Testis (tissue), 2 donors: ENCODE measurements around the gene KDM2A.

Experiments used
- POLR2A ChIP-seq: fragments of 450-650 bp; IDR thresholded peaks from one replicate; pipeline ENCODE4 v1.6.1; 2017; ENCODE audit warnings: antibody characterized with exemption, mild to moderate bottlenecking, moderate library complexity
- TF ChIP-seq, protein P1 (sequence below), 3 experiments: fragments of 450-650 bp in 2 of 3; fragments of 200-600 bp in 1 of 3; sonication (generic) in 1 of 3; IDR thresholded peaks; one replicate each; pipeline ENCODE4 v1.5.1; 2016 to 2019; ENCODE audit warnings: antibody characterized with exemption in 3 of 3, mild to moderate bottlenecking in 2 of 3, moderate library complexity in 1 of 3

GRCh38 chr11:67136156-67136555 is 17.1 kb downstream of the KDM2A start:
- TF ChIP-seq, protein P1, sequence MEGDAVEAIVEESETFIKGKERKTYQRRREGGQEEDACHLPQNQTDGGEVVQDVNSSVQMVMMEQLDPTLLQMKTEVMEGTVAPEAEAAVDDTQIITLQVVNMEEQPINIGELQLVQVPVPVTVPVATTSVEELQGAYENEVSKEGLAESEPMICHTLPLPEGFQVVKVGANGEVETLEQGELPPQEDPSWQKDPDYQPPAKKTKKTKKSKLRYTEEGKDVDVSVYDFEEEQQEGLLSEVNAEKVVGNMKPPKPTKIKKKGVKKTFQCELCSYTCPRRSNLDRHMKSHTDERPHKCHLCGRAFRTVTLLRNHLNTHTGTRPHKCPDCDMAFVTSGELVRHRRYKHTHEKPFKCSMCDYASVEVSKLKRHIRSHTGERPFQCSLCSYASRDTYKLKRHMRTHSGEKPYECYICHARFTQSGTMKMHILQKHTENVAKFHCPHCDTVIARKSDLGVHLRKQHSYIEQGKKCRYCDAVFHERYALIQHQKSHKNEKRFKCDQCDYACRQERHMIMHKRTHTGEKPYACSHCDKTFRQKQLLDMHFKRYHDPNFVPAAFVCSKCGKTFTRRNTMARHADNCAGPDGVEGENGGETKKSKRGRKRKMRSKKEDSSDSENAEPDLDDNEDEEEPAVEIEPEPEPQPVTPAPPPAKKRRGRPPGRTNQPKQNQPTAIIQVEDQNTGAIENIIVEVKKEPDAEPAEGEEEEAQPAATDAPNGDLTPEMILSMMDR (IDR thresholded peaks at IDR 0.05) = no peak
- no peak for TF ChIP-seq POLR2A
